ENCODE results near the gene ZFPL1.

DNA sequence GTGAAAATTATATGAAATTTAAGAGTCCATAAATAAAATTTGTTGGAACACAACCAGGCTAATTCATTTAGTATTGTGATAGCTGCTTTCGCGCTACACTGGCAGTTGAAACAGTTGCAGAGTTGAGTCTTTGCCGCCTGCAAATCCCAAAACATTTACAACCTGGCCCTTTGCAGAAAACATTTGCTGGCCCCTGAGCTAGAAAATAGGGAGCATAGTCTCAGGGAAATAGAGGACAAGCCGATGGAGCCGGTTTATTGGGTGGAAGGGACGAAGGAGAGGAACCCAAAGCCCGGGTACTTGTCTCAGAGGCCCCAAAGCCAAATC is 43.5 kb upstream of the ZFPL1 start:
- no peak for TF ChIP-seq POLR2AphosphoS5 (IDR thresholded peaks at IDR 0.05; ENCODE audit: low read depth, low read length)
- no peak for TF ChIP-seq TAF1 (IDR thresholded peaks at IDR 0.05; ENCODE audit: low read depth, low read length)
- no peak for TF ChIP-seq POLR2A (IDR thresholded peaks at IDR 0.05; ENCODE audit: low read depth, low read length)
- 0 out of 2 replicates have a peak, but pooled peaks have one; percentile 27 for TF ChIP-seq POU2F2 (IDR thresholded peaks at IDR 0.05; ENCODE audit: low read depth, low read length)
